Prostate gland (tissue), 2 donors: ENCODE measurements around the gene CLASP2.

Source experiments
- POLR2A ChIP-seq: fragments of 450-650 bp; IDR thresholded peaks from one replicate; pipeline ENCODE4 v1.6.1; 2016; ENCODE audit warnings: antibody characterized with exemption, mild to moderate bottlenecking
- POLR2AphosphoS5 ChIP-seq: sonication (generic); formaldehyde crosslinking; IDR thresholded peaks from one replicate; pipeline ENCODE4 v1.6.1; 2017; ENCODE audit warnings: antibody characterized with exemption
- TF ChIP-seq, protein P1 (sequence below), 4 experiments: fragments of 200-600 bp in 2 of 4; fragments of 450-650 bp in 2 of 4; sonication (generic) in 2 of 4; IDR thresholded peaks; 1 replicate in 3 of 4; 2 replicates in 1 of 4; pipeline ENCODE4 v1.5.1; 2016 to 2019; ENCODE audit warnings: antibody characterized with exemption in 4 of 4, mild to moderate bottlenecking in 2 of 4, moderate library complexity in 2 of 4

- TF ChIP-seq, protein P1, sequence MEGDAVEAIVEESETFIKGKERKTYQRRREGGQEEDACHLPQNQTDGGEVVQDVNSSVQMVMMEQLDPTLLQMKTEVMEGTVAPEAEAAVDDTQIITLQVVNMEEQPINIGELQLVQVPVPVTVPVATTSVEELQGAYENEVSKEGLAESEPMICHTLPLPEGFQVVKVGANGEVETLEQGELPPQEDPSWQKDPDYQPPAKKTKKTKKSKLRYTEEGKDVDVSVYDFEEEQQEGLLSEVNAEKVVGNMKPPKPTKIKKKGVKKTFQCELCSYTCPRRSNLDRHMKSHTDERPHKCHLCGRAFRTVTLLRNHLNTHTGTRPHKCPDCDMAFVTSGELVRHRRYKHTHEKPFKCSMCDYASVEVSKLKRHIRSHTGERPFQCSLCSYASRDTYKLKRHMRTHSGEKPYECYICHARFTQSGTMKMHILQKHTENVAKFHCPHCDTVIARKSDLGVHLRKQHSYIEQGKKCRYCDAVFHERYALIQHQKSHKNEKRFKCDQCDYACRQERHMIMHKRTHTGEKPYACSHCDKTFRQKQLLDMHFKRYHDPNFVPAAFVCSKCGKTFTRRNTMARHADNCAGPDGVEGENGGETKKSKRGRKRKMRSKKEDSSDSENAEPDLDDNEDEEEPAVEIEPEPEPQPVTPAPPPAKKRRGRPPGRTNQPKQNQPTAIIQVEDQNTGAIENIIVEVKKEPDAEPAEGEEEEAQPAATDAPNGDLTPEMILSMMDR (IDR thresholded peaks at IDR 0.05), result no peak
- no peak for TF ChIP-seq POLR2AphosphoS5
- TF ChIP-seq POLR2A, result no peak
These were observed 35.3 kb downstream of the CLASP2 start for GRCh38 chr3:33682770-33683169.
